ENCODE measurements around the gene IFNA6.

DNA sequence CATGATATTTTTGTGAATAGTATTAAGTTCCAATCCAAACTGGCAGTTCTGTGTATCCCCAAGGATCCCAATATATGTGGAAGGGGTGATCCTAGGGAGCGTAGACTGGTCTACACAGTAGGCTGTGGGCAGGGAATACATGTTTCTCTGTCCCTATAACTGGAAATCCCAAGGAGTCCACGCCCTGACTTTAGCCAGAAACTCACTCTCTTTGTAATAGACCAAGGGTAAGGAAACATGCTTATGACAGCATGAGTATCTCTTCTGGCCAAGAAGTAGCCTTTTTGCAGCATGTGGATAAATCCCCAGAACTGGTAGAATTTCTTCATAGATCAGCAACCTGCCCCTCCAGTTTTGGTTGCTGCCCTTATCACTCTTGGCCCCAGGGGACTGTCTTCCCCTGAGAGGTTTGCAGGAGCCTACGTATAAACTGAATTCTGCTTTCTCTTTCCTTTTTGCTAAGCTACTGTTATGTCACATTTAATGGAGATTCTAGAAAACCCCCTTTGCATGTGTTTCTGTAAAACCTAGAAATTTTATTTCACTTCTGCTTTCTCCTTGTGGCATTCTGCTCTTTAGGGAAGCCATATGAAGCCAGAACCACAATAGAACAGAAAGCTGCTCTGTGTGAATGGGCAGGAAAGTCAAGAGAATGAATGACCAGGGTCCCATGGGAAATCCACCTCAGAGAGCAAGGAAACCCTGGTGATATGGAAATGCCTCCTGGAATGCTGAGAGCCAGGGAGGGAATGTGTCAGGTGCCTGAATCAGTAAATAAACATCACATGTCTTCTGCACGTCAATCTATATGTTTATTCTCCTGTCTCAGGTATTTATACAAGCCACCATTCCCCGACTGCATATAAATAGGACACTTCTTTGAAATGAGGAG lies 31.0 kb upstream of the IFNA6 start:
- TF ChIP-seq CTCF (conservative IDR thresholded peaks at IDR 0.05; ENCODE audit: low read length) (no peak), EZH2phosphoT487 (IDR thresholded peaks at IDR 0.05; ENCODE audit: borderline replicate concordance) (no peak)
